HG02588 (cell line): ENCODE data around the gene RHCG.

Experiments
- ATAC-seq: cut with Tn5 transposase; IDR thresholded peaks from one replicate; pipeline ENCODE4 v1.9.1; 2021; ENCODE audit warnings: mild to moderate bottlenecking, moderate library complexity; ENCODE audit not compliant: unreplicated experiment

The RHCG gene

DNA sequence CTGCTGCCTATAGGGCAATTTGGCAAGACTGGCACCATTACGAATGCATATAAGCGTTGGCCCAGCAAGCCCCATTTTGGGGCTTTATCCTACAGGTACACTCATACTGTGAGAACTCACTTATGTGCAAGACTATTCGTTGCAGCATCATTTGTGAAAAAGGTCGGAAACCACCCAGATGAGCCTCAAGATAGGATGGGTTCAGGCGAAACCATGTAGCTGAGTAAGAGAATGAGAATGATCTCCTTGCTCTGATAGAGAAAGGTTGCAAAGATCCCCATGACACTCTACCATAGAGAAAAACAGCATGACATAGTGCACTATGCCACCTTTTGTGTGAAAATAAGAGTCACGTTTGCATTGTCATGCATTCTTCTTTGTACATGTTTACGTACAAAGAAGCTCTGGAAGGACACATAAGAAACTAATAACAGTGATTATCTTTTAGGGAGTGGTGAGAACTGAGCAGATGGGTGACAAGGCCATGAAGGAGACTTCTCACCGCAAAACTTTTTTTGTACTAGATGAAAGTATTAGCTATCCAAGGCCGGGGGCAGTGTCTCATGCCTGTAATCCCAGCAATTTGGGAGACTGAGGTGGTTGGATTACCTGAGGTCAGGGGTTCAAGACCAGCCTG lies 50.0 kb downstream of the RHCG start:
- no peak for ATAC-seq

DNA sequence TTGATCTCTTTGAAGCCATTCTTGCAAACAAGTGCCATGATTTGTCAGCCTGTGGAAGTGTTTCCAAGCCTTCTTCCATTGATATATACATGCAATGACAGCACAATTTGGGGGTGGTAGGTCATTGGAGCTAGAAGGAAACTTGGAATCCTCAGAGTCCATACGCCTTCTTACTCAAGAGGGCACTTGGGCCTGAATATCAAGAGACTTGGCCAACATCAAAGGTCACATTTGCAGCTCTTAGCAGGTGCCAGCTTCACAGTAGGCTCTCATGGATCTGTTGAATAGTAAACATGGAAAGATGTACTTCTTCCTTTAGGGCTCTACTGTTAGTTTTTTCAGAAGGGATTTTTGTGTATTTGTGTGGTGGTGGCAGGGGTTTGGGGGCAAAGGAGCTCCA lies 50.9 kb downstream of the RHCG start:
- no peak for ATAC-seq

DNA sequence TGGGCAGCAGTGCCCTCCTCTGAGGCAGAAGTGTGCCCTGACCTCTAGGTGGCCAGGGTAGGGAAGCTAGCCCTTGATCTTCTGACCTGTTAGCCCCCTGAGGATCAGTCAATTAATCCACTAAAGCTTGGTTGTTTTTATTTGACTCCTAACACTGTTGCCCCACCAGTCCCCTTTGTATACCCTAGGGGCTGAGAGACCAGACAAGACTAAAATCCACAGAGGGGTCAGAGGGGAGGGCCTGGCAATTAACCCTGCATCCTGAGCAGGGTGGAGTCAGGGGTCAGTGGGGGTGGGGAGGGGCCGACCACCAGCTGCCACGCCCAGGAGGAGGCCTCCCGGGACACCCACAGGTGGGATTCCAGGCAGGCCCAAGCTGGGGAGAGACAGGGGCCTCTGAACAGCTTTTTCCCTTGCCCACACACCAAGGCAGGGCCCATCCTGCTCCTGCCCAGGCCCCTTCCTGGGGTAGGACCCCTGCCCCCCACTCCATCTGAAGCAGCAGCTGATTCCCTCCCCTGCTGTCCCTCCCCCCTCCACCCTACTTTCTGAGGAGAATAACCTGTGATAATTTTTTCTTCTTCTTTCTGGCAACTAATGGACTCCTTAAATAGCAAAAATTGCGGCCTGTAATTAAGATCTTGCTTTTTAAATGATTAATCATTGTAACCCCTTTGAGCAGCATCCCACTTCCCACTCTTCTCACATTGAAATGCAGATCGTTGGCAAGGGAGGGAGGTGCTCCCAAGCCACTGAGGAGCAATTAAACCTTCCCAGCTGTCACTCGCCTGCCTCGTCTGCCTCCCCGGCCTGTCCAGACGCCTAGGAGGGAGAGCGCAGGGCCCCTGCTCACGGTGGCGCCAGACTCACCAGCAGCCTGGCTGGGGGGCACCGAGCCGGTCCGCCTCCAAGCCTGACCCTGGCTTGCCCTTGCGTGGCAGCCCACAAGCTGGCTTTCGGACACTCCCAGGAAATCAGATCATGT lies 51.9 kb downstream of the RHCG start:
- ATAC-seq, result no peak

DNA sequence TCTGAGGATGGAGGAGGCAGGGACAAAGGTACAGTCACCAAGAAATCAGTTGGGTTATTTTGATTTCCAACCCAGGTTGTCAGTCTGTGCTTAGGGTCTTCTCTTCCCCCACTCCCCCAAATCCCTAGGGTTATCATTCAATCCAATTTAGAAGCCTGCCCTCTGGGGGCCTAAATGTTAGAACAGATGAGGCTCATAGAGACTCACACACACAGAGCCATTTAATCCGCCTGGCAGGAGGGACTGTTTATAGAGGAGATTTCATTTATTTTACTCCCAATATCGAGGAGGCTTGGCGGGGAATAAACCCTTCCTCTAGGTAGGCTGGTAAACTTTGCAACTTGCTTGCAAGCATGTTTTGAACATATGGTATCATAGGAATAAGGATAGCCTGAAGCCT lies 52.8 kb downstream of the RHCG start:
- no peak for ATAC-seq

DNA sequence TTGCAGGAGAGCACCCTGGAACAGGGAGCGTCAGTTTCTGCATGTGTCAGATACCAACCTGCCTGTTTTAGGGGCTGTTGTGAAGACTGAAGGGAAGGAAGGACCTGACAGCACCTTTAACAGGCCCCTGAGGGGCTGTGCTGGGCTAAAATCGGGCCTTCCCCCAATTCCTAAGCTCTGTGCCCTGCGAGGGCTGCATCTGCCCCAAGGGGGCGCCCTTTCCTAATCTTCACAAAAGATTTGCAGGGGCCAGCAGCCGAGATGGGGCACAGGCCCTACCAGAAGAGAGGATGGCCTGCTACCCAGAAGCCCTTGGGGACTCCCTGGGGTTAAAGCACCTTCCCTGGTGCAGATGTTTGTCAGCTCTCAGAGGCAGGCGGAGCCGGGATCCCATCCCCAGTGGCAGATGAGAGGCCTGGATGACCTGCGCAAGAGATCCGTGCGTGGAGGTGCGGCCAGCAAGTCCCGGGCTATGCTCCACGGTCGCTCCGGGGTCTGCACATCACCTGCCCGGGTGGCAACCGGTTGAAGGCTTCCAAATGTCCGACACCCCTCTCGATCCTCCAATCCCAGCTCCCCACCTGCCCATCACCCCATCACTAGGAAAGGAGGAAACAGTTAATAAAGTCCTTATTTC lies 53.6 kb downstream of the RHCG start:
- ATAC-seq, result no peak

DNA sequence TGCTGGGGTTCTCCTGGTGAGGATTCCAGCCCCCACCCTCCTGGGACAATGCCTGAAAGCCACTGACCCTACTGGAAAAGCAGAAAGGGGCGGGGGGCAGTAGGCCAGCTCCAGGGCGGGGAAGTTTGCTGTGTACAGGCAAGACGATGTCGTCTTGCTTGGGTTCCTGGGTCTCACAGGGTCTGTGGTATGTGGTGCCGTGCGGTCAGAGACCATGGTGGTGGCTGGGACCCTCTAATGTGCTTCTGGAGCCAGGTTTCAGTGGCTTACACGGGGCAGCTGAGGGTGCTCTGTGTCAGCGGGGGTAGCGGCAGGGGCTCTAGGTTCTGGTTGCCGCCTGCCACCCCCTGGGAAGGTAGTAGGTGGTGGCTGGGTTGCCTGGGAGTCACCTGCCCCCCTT lies 54.2 kb downstream of the RHCG start:
- ATAC-seq, result no peak

GRCh38 chr15:89441295-89441812 lies 55.0 kb downstream of the RHCG start:
- ATAC-seq, result peak; percentile 94

GRCh38 chr15:89439764-89440163 lies 56.6 kb downstream of the RHCG start:
- no peak for ATAC-seq

DNA sequence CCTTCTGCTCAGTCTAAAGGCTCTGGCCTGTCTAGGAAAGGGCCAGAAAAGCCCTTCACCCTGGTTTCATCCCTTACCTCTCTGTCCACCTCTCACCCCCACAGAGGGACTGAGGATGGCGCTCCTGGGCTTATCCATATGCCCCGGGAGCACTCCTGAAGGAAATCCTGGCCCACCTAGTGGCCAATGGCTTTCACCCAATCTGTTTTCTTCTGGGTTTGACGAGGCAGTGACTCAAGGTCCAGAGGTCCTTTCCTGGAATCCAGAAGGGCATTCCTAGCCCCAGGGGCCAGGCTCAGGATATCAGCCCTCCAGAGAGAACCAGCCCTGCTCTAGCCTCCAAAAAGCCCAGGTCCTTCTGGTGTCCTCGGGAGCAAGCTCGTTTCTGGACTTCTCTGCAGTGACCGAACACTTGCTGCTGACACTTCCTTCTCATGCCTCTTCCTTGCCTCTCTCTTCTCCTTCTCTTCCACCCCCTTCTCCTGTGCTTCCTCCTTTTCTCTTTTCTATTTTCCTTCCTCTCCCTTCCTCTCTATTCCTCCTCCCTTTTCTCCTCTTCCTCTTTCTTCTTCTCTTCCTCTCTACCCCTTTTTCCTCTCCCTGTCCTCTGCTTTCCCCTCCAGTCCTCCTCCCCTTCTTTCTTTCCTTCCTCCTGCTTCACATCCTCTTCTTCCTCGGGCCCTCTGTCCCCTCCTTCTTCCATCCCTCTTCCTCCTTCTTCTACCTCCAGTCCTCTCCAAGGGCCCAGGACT lies 59.6 kb downstream of the RHCG start:
- ATAC-seq, result no peak

DNA sequence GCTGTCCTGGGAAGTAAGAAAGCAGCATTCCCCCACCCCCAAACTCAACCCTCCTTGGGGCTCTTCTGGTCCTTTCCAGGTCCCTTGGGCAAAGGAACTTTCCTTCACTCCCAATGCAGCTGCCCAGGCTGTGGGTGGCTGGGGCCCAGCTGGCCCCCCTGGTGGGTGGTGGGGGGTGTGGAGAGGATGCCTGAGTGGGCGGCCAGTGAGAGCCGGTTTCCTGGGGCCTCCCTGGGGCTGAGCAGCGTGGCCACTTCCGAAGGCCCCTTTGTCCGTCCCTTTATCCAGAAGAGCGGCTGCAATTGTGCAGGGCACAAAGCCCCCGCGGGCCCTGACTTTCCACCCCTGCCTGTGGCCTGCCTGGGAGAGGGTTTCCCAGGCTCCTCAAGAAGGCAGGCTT lies 61.0 kb downstream of the RHCG start:
- ATAC-seq, result no peak

DNA sequence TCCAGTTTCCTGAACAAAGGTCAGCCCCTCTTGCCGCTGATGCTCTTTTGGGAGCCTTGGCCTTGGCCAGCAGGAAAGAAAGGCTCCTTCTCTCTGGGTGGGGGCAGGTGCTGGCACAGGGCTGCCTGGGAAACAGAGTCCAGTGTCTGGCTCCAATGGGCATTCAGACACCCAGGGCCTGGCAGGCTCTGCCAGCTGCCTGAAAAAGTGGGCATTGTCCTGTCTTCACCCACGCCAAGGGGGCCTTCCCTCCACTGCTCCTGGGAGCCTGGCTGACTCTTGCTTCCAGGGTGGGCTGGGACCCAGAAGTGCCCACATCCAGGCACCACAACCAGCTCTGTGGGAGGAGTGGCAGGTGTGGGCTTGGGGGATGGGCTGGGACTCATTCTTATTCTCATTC lies 62.7 kb downstream of the RHCG start:
- no peak for ATAC-seq

GRCh38 chr15:89430530-89431341 lies 65.6 kb downstream of the RHCG start:
- peak; percentile 73 for ATAC-seq

DNA sequence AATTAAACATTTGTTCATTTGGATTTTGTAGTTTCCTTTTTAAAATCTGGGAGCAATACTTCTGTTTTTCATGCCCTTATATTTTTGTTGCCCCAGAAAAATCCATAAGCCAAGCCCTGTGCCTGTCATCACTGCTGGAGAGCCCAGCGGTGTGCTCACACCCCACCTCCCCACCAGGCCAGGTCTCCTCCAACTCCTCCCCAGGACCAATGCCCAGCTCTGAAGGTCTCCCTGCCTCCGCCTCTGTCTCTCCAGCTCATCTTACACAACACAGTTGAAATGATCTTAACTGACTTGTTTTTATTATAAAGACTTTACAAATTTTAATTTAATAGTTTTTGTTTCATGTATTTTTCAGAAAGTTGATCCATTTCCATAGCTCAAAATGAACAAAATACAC lies 66.4 kb downstream of the RHCG start:
- ATAC-seq, result no peak

GRCh38 chr15:89429023-89429422 lies 67.4 kb downstream of the RHCG start:
- no peak for ATAC-seq

- ATAC-seq, result no peak
These were observed 68.1 kb downstream of the RHCG start for GRCh38 chr15:89428246-89428645.

- ATAC-seq, result no peak
These were observed 69.9 kb downstream of the RHCG start for GRCh38 chr15:89426500-89426899.

DNA sequence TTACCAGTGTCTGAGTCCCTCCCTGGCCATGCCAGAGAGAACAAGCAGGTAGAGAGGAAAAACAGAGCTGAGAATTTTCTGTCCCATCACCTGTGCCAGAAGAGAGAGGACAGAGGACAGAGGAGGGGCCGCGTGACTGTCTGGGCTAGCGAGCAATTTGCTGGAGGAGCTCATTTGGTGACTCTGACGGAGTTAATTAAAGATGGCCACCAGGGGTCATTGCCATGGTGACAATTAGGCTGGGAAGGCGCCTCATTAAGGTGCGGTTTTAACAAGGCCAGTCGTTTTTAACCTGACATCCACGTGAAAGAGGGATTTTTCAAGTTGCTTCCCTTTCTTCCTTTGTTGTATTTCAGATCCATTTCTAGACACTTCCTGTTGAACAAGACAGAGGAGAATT lies 72.4 kb downstream of the RHCG start:
- no peak for ATAC-seq
